ENCODE data around the gene CYB5RL.
"Not testable (repeated sequence)": the region's sequence is repeated elsewhere in the genome, so short reads cannot be mapped to it uniquely, and the experiment has no call there.

Gene CYB5RL

GRCh38 chr1:54225986-54226559 is 26.2 kb upstream of the CYB5RL start:
- no peak for DNase-seq

GRCh38 chr1:54225378-54225777 is 25.5 kb upstream of the CYB5RL start:
- DNase-seq, result no peak

- no peak for DNase-seq
These were observed 24.4 kb upstream of the CYB5RL start for GRCh38 chr1:54224233-54224632.

GRCh38 chr1:54223441-54224202 is 23.8 kb upstream of the CYB5RL start:
- DNase-seq, result no peak

DNA sequence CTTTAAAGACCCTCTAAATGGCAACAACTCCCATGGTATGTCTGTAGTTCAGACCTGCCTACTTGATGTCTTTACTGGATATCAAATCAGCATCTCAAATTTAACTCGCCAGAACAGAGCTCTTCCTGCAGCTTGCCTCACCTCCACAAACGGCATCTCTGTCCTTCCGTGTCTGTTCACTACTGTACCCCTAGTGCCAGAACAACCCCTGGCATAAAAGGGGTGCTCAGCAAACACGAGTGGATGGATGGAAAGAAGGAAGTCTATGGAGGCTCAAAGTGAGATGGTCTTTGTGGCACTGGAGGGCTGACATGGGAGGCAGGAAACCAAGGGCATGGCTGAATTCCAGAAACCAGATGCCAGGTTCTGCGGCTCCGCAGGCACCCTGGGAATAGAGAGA is 22.9 kb upstream of the CYB5RL start:
- DNase-seq, result no peak

DNA sequence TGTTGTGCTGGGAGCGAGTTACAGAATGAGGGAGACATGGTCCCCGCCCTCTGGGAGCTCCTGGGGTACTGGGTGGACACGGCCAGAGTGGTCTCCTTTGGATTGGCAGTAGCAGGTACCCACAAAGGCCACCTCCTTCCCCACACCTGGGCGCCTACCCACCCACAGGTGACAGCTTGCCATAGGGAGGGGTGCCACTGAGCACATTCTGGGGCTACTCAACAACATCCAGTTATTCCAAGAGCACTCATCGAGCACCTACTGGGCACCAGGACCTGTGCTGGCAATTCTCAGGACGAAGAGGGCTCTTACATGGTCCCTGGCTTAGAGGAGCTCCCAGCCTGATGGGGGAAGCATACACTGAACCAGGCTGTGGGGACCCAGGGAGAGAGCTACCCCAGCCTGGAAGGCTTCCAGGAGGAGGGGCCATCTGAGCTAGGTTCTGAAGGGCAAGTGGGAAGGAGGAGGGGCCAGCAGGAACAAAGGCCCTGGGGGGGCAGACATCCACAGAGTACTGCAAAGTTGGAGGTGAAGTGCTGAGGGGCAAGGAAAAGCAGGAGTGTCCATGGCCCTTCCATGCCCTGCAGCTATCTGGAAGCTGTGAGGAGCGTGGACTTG is 22.1 kb upstream of the CYB5RL start:
- DNase-seq, result no peak

- no peak for DNase-seq
These were observed 21.4 kb upstream of the CYB5RL start for GRCh38 chr1:54221113-54221834.

DNA sequence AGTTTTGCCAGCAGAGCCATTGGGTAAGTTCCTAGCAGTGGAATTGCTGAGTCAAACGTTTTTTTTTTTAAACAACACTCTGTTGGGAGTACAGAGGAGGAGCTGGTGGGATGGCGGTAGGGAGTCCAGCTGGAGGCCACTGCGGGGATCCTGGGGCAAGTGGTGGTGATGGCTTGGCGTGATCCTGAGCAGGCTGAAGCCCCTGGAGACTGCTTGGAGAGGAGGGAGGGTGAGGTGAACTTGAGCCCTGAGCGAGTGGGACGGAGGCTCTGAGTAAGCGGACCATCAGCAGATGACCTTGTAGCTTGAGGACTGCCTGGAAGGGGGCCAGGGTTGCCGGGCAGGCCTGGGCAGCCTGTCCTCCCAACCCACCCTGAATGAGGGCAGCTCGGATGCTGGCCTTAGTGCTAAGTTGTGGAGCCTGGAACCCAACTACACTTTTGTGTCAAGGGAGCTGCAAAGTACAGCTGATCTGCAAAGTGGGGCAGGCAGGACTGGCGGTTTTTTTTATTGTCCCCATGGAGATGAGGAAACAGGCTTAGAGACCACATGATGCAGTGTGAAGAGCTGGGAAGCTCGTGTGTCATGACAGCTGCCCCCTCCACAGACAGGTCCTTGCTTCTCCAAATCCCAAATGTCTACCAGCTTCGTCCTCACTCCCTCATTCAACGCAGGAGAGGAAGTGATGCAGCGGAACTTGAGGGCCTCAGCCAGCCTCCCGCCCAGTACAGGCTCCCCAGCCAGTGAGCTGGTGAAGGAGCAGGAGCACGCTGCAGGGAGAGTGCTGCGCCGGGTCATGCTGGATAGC is 20.4 kb upstream of the CYB5RL start:
- peak; percentile 27 for DNase-seq

DNA sequence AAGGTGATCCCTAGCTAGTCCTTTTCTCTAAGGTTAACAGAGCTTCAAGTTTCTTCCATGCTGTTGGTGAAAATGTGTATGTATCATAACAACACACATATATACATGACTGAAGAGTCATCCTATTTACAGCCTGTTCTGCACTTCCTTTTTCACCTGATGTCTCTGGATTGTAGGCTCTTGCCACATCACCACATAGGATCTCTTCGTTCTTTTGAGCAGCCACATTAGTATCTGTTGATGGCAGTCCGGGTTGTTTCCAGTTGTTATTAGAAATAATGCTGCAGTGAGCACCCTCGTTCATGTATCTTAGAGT is 19.8 kb upstream of the CYB5RL start:
- no peak for DNase-seq

GRCh38 chr1:54218883-54219687 is 19.3 kb upstream of the CYB5RL start:
- DNase-seq, result no peak

DNA sequence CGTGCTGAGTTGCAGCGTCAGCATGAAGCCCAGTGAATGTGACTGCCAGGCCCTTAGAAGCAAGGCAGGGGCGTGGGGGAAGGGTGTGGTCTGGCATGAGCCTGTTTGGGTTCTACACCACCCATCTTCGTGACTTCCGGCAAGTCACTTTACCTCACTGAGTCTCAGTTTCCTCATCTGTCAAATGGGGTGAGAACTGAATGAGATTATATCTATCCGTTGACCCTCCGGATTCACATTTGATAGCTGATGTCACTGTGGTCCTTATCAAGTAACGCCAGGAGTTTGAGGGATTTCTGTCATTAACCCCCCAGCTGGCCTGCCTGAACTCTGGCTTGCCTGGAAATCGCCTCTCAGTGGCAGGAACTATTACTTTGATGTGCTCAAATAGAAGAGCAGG is 15.7 kb upstream of the CYB5RL start:
- no peak for DNase-seq

DNA sequence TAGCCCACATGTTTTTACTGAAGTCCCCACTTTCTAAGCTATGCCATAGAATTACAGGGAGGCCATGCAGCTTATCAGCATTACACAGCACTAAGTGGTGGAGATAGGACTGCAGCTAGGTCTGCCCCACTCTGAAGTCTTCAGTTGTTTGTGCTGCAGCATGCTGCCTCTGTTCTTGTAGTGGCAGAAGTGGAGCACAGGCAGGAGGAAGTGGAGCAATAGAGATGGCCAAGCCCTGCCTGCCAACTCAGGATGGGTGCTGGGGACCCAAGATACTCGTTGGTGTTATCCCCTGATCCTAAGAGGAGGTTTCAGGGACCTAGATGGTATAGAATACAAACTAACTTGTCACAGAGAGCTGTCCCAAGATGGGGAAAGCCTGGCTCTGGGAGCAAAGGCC is 13.0 kb upstream of the CYB5RL start:
- DNase-seq, result no peak

- DNase-seq, result not testable (repeated sequence)
These were observed 8.1 kb upstream of the CYB5RL start for GRCh38 chr1:54207896-54208295.

DNA sequence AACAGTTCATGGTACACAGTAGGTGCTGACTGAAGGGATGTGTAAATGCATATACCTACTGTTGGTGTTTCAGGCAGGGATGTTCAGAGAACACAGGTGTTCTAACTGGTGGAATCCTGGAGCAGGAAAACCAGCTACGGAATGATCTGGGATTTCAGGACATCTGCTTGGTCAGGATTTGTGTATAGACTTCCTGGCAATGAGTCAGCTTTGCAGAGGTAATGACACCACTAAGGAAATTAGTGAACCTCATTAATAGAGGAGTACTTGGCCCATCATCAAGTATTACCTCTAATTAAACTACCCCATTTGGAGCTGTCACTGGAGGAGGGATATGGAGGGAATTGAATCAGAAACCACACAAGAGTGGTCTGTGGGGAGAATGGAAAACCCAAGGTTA is 7.5 kb upstream of the CYB5RL start:
- no peak for DNase-seq

- DNase-seq, result no peak
These were observed 4.4 kb upstream of the CYB5RL start for GRCh38 chr1:54204199-54204598.

DNA sequence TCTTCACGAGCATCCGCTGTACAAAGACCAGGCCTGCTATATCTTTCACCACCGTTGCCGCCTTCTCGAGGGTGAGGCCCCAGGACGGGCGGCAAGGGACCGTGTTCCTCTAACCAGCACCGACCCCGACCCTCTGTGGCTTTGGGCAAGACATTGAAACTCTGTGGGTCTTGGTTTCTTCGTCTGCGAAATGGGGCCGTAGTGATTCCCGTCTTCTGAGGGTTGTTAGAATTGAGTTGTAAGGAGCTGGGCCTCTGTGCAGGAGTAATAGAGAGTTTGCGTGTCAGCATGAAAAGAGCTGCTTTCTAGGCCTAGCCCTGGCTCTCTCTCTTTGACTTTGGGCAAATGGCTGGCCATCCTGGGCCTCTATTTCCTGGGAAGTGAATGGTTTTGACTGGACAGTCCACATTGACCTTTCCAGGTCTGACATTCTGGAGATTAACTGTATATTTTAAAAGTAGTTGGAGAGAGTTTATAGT is 728 bp upstream of the CYB5RL start:
- no peak for DNase-seq

- DNase-seq, result no peak
These were observed 572 bp downstream of the CYB5RL start for GRCh38 chr1:54199151-54199764.

DNA sequence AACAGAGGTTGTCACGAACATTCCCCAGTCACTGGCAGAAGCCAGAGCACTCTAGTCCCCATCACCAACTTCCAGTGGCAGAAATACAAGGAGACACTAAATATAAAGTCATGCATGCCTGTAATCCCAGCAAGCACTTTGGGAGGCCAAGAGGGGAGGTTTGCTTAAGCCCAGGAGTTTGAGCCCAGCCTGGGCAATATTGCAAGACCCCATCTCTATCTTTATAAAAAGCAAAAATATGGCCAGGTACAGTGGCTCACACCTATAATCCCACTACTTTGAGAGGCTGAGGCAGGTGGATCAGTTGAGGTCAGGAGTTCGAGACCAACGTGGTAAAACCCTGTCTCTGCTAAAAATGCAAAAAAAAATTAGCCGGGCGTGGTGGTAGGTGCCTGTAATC is 6.4 kb downstream of the CYB5RL start:
- DNase-seq, result no peak

- no peak for DNase-seq
These were observed 8.3 kb downstream of the CYB5RL start for GRCh38 chr1:54191525-54191924.

- no peak for DNase-seq
These were observed 9.3 kb downstream of the CYB5RL start for GRCh38 chr1:54190526-54190925.

DNA sequence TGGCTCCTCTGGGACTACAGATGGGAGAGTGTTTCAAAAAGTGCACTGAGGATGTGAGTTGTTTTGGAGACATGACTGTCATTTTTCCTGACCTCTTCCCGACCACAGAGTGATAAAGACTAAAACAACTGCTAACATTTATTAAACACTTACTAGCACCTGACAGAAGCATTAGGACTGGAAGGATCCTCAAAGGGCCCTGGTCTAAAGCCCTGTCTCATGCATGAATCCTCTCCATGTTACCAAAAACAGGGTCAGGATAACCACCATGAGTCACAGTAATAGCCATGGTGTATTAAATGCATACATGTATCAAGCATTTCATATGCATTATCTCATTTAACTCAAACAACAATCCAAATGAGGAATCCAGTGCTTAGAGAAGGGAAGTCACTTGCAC is 11.5 kb downstream of the CYB5RL start:
- DNase-seq, result no peak
